ENCODE measurements around the gene HAO2. TPM values are rescaled to one million over a fixed set of nuclear protein-coding genes. Genes with fewer than 3 reads are reported as not detected.

The HAO2 gene
- total and polyA plus RNA-seq, 5 donors, result not detected

GRCh38 chr1:119380983-119381662 is 12.5 kb downstream of the HAO2 start:
- intact Hi-C loops (cut with DNase I), result no loop called here
- ATAC-seq (no peak), DNase-seq (no peak)
- Histone ChIP-seq H3K27ac (ENCODE audit: low read length) (no peak overlapping the region), H3K4me3 (ENCODE audit: low read length) (no peak overlapping the region), H3K9me3 (ENCODE audit: control insufficient read depth, low read length) (no peaks in the 10 kb centered on the region), H3K27me3 (ENCODE audit: control insufficient read depth, insufficient read depth) (no peaks in the 10 kb centered on the region), H3K4me1 (ENCODE audit: control insufficient read depth, insufficient read depth, low read length) (no peaks in the 10 kb centered on the region)
- 93% methylated on average over 5 of the region's 5 CpGs for WGBS

GRCh38 chr1:119384591-119384990 is 16.0 kb downstream of the HAO2 start:
- Histone ChIP-seq H3K4me3 (ENCODE audit: low read length) (no peak overlapping the region), H3K9me3 (ENCODE audit: control insufficient read depth, low read length) (no peaks in the 10 kb centered on the region), H3K4me1 (ENCODE audit: control insufficient read depth, insufficient read depth, low read length) (no peaks in the 10 kb centered on the region), H3K27me3 (ENCODE audit: control insufficient read depth, insufficient read depth) (no peaks in the 10 kb centered on the region), H3K27ac (ENCODE audit: low read length) (no peak overlapping the region)
- intact Hi-C loops (cut with DNase I), result no loop called here
- 91% methylated on average over 4 of the region's 4 CpGs for WGBS
- DNase-seq (no peak), ATAC-seq (no peak)

- intact Hi-C loops (cut with DNase I), result no loop called here
These were observed 17.1 kb downstream of the HAO2 start for GRCh38 chr1:119385650-119386049.

GRCh38 chr1:119387858-119388257 is 19.3 kb downstream of the HAO2 start:
- intact Hi-C loops (cut with DNase I), result no loop called here
- DNase-seq (no peak), ATAC-seq (no peak)
- Histone ChIP-seq H3K9me3 (ENCODE audit: control insufficient read depth, low read length) (no peaks in the 10 kb centered on the region), H3K4me1 (ENCODE audit: control insufficient read depth, insufficient read depth, low read length) (no peaks in the 10 kb centered on the region), H3K27me3 (ENCODE audit: control insufficient read depth, insufficient read depth) (no peaks in the 10 kb centered on the region), H3K27ac (ENCODE audit: low read length) (no peak overlapping the region), H3K4me3 (ENCODE audit: low read length) (no peak overlapping the region)
- 16% methylated on average over 3 of the region's 3 CpGs for WGBS

More at GRCh38 chr1:119385650-119386049, 17.1 kb downstream of the HAO2 start:
- ATAC-seq (no peak), DNase-seq (no peak)
- Histone ChIP-seq H3K4me1 (ENCODE audit: control insufficient read depth, insufficient read depth, low read length) (no peaks in the 10 kb centered on the region), H3K4me3 (ENCODE audit: low read length) (no peak overlapping the region), H3K27ac (ENCODE audit: low read length) (no peak overlapping the region), H3K27me3 (ENCODE audit: control insufficient read depth, insufficient read depth) (no peaks in the 10 kb centered on the region), H3K9me3 (ENCODE audit: control insufficient read depth, low read length) (no peaks in the 10 kb centered on the region)
- WGBS, result 91% methylated on average over 1 of the region's 1 CpG

- intact Hi-C loops (cut with DNase I), result no loop called here
- Histone ChIP-seq H3K27me3 (ENCODE audit: control insufficient read depth, insufficient read depth) (no peaks in the 10 kb centered on the region), H3K27ac (ENCODE audit: low read length) (no peak overlapping the region), H3K4me1 (ENCODE audit: control insufficient read depth, insufficient read depth, low read length) (no peaks in the 10 kb centered on the region), H3K4me3 (ENCODE audit: low read length) (no peak overlapping the region), H3K9me3 (ENCODE audit: control insufficient read depth, low read length) (no peaks in the 10 kb centered on the region)
- ATAC-seq, result no peak
- no peak for DNase-seq
- 64% methylated on average over 1 of the region's 1 CpG for WGBS
These were observed 19.9 kb downstream of the HAO2 start for GRCh38 chr1:119388450-119388849.

- no peak overlapping the region for H3K4me3 ChIP-seq (ENCODE audit: low read length)
- no peaks in the 10 kb centered on the region for H3K27me3 ChIP-seq (ENCODE audit: control insufficient read depth, insufficient read depth)
- H3K27ac ChIP-seq (ENCODE audit: low read length), result no peak overlapping the region
- no peaks in the 10 kb centered on the region for H3K4me1 ChIP-seq (ENCODE audit: control insufficient read depth, insufficient read depth, low read length)
- DNase-seq, result no peak
- H3K9me3 ChIP-seq (ENCODE audit: control insufficient read depth, low read length), result no peaks in the 10 kb centered on the region
- no peak for ATAC-seq
- intact Hi-C loops (cut with DNase I), result no loop called here
These were observed 21.9 kb downstream of the HAO2 start for GRCh38 chr1:119390526-119390925.

GRCh38 chr1:119391749-119392148 is 23.2 kb downstream of the HAO2 start:
- Histone ChIP-seq H3K27ac (ENCODE audit: low read length) (no peak overlapping the region), H3K4me3 (ENCODE audit: low read length) (no peak overlapping the region), H3K27me3 (ENCODE audit: control insufficient read depth, insufficient read depth) (no peaks in the 10 kb centered on the region), H3K4me1 (ENCODE audit: control insufficient read depth, insufficient read depth, low read length) (no peaks in the 10 kb centered on the region), H3K9me3 (ENCODE audit: control insufficient read depth, low read length) (no peaks in the 10 kb centered on the region)
- no peak for DNase-seq
- ATAC-seq, result no peak
- WGBS, result 66% methylated on average over 3 of the region's 3 CpGs
- intact Hi-C loops (cut with DNase I), result no loop called here

GRCh38 chr1:119394085-119394484 is 25.5 kb downstream of the HAO2 start:
- H3K27me3 ChIP-seq (ENCODE audit: control insufficient read depth, insufficient read depth), result no peaks in the 10 kb centered on the region
- H3K4me1 ChIP-seq (ENCODE audit: control insufficient read depth, insufficient read depth, low read length), result no peaks in the 10 kb centered on the region
- 74% methylated on average over 1 of the region's 1 CpG for WGBS
- no peaks in the 10 kb centered on the region for H3K9me3 ChIP-seq (ENCODE audit: control insufficient read depth, low read length)
- no peak overlapping the region for H3K4me3 ChIP-seq (ENCODE audit: low read length)
- DNase-seq (no peak), ATAC-seq (no peak)
- intact Hi-C loops (cut with DNase I), result no loop called here
- H3K27ac ChIP-seq (ENCODE audit: low read length), result no peak overlapping the region

GRCh38 chr1:119396982-119397381 is 28.4 kb downstream of the HAO2 start:
- Histone ChIP-seq H3K4me3 (ENCODE audit: low read length) (no peak overlapping the region), H3K27me3 (ENCODE audit: control insufficient read depth, insufficient read depth) (no peaks in the 10 kb centered on the region), H3K4me1 (ENCODE audit: control insufficient read depth, insufficient read depth, low read length) (no peaks in the 10 kb centered on the region), H3K9me3 (ENCODE audit: control insufficient read depth, low read length) (no peaks in the 10 kb centered on the region), H3K27ac (ENCODE audit: low read length) (no peak overlapping the region)
- ATAC-seq (no peak), DNase-seq (no peak)
- intact Hi-C loops (cut with DNase I), result no loop called here

- H3K4me3 ChIP-seq (ENCODE audit: low read length), result no peak overlapping the region
- no peaks in the 10 kb centered on the region for H3K9me3 ChIP-seq (ENCODE audit: control insufficient read depth, low read length)
- H3K27ac ChIP-seq (ENCODE audit: low read length), result no peak overlapping the region
- ATAC-seq (no peak), DNase-seq (no peak)
- no peaks in the 10 kb centered on the region for H3K27me3 ChIP-seq (ENCODE audit: control insufficient read depth, insufficient read depth)
- H3K4me1 ChIP-seq (ENCODE audit: control insufficient read depth, insufficient read depth, low read length), result no peaks in the 10 kb centered on the region
- intact Hi-C loops (cut with DNase I), result no loop called here
- WGBS, result 68% methylated on average over 3 of the region's 3 CpGs
These were observed 29.4 kb downstream of the HAO2 start for GRCh38 chr1:119397986-119398385.

- WGBS, result 19% methylated on average over 2 of the region's 2 CpGs
- H3K9me3 ChIP-seq (ENCODE audit: control insufficient read depth, low read length), result no peaks in the 10 kb centered on the region
- intact Hi-C loops (cut with DNase I), result no loop called here
- DNase-seq (no peak), ATAC-seq (no peak)
- no peaks in the 10 kb centered on the region for H3K4me1 ChIP-seq (ENCODE audit: control insufficient read depth, insufficient read depth, low read length)
- H3K27me3 ChIP-seq (ENCODE audit: control insufficient read depth, insufficient read depth), result no peaks in the 10 kb centered on the region
- H3K4me3 ChIP-seq (ENCODE audit: low read length), result no peak overlapping the region
- no peak overlapping the region for H3K27ac ChIP-seq (ENCODE audit: low read length)
These were observed 36.2 kb downstream of the HAO2 start for GRCh38 chr1:119404736-119405135.

GRCh38 chr1:119409731-119410130 is 41.1 kb downstream of the HAO2 start:
- ATAC-seq, result no peak
- H3K27ac ChIP-seq (ENCODE audit: low read length), result no peak overlapping the region
- H3K9me3 ChIP-seq (ENCODE audit: control insufficient read depth, low read length), result no peaks in the 10 kb centered on the region
- no peak overlapping the region for H3K4me3 ChIP-seq (ENCODE audit: low read length)
- H3K27me3 ChIP-seq (ENCODE audit: control insufficient read depth, insufficient read depth), result no peaks in the 10 kb centered on the region
- no peak for DNase-seq
- H3K4me1 ChIP-seq (ENCODE audit: control insufficient read depth, insufficient read depth, low read length), result no peaks in the 10 kb centered on the region
- intact Hi-C loops (cut with DNase I), result no loop called here
